HUES64 (cell line): Measurements from ENCODE around the gene ATP6V0E2.
"Not testable (repeated sequence)": the region's sequence is repeated elsewhere in the genome, so short reads cannot be mapped to it uniquely, and the experiment has no call there.

ENCODE experiments used
- H3K27ac ChIP-seq: 2 replicates; pipeline ENCODE4 v1.7.0; 2013; ENCODE audit warnings: low read depth, low read length, inconsistent platforms
- H3K27me3 ChIP-seq: 2 replicates; pipeline ENCODE4 v1.6.1; 2013; ENCODE audit warnings: mild to moderate bottlenecking, low read length; ENCODE audit not compliant: insufficient read depth
- H3K36me3 ChIP-seq: 2 replicates; pipeline ENCODE4 v1.6.1; 2013; ENCODE audit warnings: mild to moderate bottlenecking, low read length; ENCODE audit not compliant: insufficient read depth
- H3K4me1 ChIP-seq: 2 replicates; pipeline ENCODE4 v1.6.1; 2013; ENCODE audit warnings: mild to moderate bottlenecking, low read length, moderate library complexity; ENCODE audit not compliant: insufficient read depth
- H3K4me3 ChIP-seq: 2 replicates; pipeline ENCODE4 v1.5.1; 2013; ENCODE audit warnings: mild to moderate bottlenecking, low read length, moderate library complexity
- H3K9ac ChIP-seq: 2 replicates; pipeline ENCODE4 v1.6.1; 2013; ENCODE audit warnings: mild to moderate bottlenecking, low read depth, low read length
- H3K9me3 ChIP-seq: 2 replicates; pipeline ENCODE4 v1.6.1; 2013; ENCODE audit warnings: low read depth, low read length; ENCODE audit not compliant: insufficient read depth
- WGBS: fragments of 150-250, 120-280 bp; methylation state at CpG from one replicate; pipeline ENCODE4 v1.1.7; 2013; ENCODE audit warnings: missing lambda C conversion rate; 5-methylcytosine and 5-hydroxymethylcytosine counted together

ATP6V0E2 gene

GRCh38 chr7:149910219-149910618 lies 36.5 kb downstream of the ATP6V0E2 start:
- not testable (repeated sequence) for H3K9me3 ChIP-seq, H3K27me3 ChIP-seq, H3K4me3 ChIP-seq, H3K9ac ChIP-seq, H3K36me3 ChIP-seq, H3K27ac ChIP-seq, H3K4me1 ChIP-seq
- WGBS: 94% methylated on average over 1 of the region's 9 CpGs

- not testable (repeated sequence) for H3K9ac ChIP-seq, H3K27me3 ChIP-seq, H3K4me3 ChIP-seq, H3K4me1 ChIP-seq, H3K36me3 ChIP-seq, H3K27ac ChIP-seq, H3K9me3 ChIP-seq
- WGBS: 88% methylated on average over 1 of the region's 4 CpGs
These were observed 38.4 kb downstream of the ATP6V0E2 start for GRCh38 chr7:149912126-149912525.

GRCh38 chr7:149926414-149926813 lies 52.6 kb downstream of the ATP6V0E2 start:
- H3K9ac ChIP-seq, H3K27me3 ChIP-seq, H3K9me3 ChIP-seq, H3K4me1 ChIP-seq, H3K36me3 ChIP-seq, H3K4me3 ChIP-seq, H3K27ac ChIP-seq: not testable (repeated sequence)
- 85% methylated on average over 6 of the region's 7 CpGs for WGBS
